GM13976 (cell line): ENCODE results near the gene OR5P2.
"Not testable (repeated sequence)": the region's sequence is repeated elsewhere in the genome, so short reads cannot be mapped to it uniquely, and the experiment has no call there.

ENCODE experiments used
- DNase-seq: peaks from one replicate; pipeline ENCODE4 v3.0.0; 2012; ENCODE audit warnings: low spot score
- CTCF ChIP-seq: IDR thresholded peaks from 2 replicates; pipeline ENCODE4 v1.5.1; 2012; ENCODE audit warnings: borderline replicate concordance, mild to moderate bottlenecking; ENCODE audit not compliant: insufficient read depth; ENCODE audit errors: extremely low read depth, missing control alignments, control extremely low read depth
- in situ Hi-C: fragments of 300-500 bp; cut with MboI; formaldehyde crosslinking; loops from one replicate; pipeline ENCODE4 v1.12.0; 2022; ENCODE audit warnings: low sequenced_read_pairs, mixed read lengths, inconsistent platforms; ENCODE audit not compliant: unreplicated experiment

The OR5P2 gene

GRCh38 chr11:7830740-7831139 is 34.0 kb upstream of the OR5P2 start, which contains the start of gene OR5P3:
Gene OR5P3 (minus strand): TSS chr11:7830840.
- TF ChIP-seq CTCF, result no peak
- no peak for DNase-seq
- in situ Hi-C loops, result no loop called here

GRCh38 chr11:7826324-7826723 is 29.6 kb upstream of the OR5P2 start:
- DNase-seq, result no peak
- TF ChIP-seq CTCF, result no peak
- in situ Hi-C loops, result no loop called here

GRCh38 chr11:7820417-7820816 is 23.7 kb upstream of the OR5P2 start:
- DNase-seq, in situ Hi-C loops: not testable (repeated sequence)

GRCh38 chr11:7814897-7815296 is 18.2 kb upstream of the OR5P2 start:
- DNase-seq, in situ Hi-C loops: not testable (repeated sequence)

GRCh38 chr11:7810301-7810700 is 13.6 kb upstream of the OR5P2 start:
- DNase-seq, in situ Hi-C loops: not testable (repeated sequence)

GRCh38 chr11:7793233-7793632 is 3.5 kb downstream of the OR5P2 start:
- no peak for DNase-seq
- in situ Hi-C loops, result no loop called here
- TF ChIP-seq CTCF, result no peak

GRCh38 chr11:7787239-7787638 is 9.5 kb downstream of the OR5P2 start:
- no peak for DNase-seq
- in situ Hi-C loops, result no loop called here
- TF ChIP-seq CTCF, result no peak

GRCh38 chr11:7775689-7776088 is 21.1 kb downstream of the OR5P2 start:
- TF ChIP-seq CTCF, result no peak
- no peak for DNase-seq
- in situ Hi-C loops, result no loop called here

- in situ Hi-C loops, DNase-seq: not testable (repeated sequence)
Measured at GRCh38 chr11:7764301-7764700, 32.4 kb downstream of the OR5P2 start.
